K562 (cell line): Measurements from ENCODE around the gene PSMG3. TPM values are rescaled to one million over a fixed set of nuclear protein-coding genes. Genes with fewer than 3 reads are reported as not detected.

Experiments
- ATAC-seq: fragments of 200-7000 bp; cut with Tn5 transposase; 3 replicates; pipeline ENCODE4 v1.9.1; 2020; ENCODE audit warnings: moderate library complexity
- BruUV-seq: library from RNA; stranded (reverse); fragments of 400-500 nt; replicated peaks from 2 replicates; lab custom pipeline; 2021; lab: Mats Ljungman, UMichigan
- CTCF ChIA-PET: fragments of 300-600 bp; formaldehyde crosslinking; extraction: SDS; loops from one replicate; lab custom pipeline; 2021; ENCODE audit warnings: low intra/inter-chr PET ratio; lab: Yijun Ruan, JAX
- POLR2A ChIA-PET: fragments of 300-600, 350-650 bp; sonication (Branson Sonifier 250); formaldehyde crosslinking; extraction: SDS; loops from one replicate; lab custom pipeline; 2021; ENCODE audit warnings: antibody characterized with exemption, inconsistent platforms; lab: Yijun Ruan, JAX
- DNase-seq, 4 experiments: peaks; one replicate each; pipeline versions ENCODE4 v3.0.0 to v3.0.0-alpha.2; 2011 to 2018; ENCODE audit warnings: low spot score in 3 of 4, mixed read lengths in 3 of 4; ENCODE audit errors: extremely low read depth in 1 of 4
- FAIRE-seq: peaks from 2 replicates; lab custom pipeline; 2011; peaks lifted over from hg19 to GRCh38; lab: Jason Lieb, UNC
- H2AFZ ChIP-seq: 2 replicates; pipeline ENCODE4 v1.6.0; 2011; ENCODE audit warnings: low read depth, low read length, control low read depth, inconsistent platforms
- H3K27ac ChIP-seq: fragments of 200-600 bp; 3 replicates; pipeline ENCODE4 v1.8.0; 2011; ENCODE audit warnings: low read depth, mild to moderate bottlenecking, control low read depth, inconsistent platforms, low read length, moderate library complexity, mixed read lengths; ENCODE audit errors: extremely low read depth
- H3K27me3 ChIP-seq, 2 experiments: fragments of 300-600 bp in 1 of 2; 2 replicates in 1 of 2; 3 replicates in 1 of 2; pipeline versions ENCODE4 v1.6.0 to v1.8.0; 2011; ENCODE audit warnings: inconsistent platforms in 2 of 2, low read length in 2 of 2, mild to moderate bottlenecking in 1 of 2, mixed read lengths in 1 of 2, moderate library complexity in 1 of 2; ENCODE audit not compliant: control insufficient read depth in 2 of 2, insufficient read depth in 2 of 2
- H3K36me3 ChIP-seq: fragments of 300-600 bp; 3 replicates; pipeline ENCODE4 v1.8.0; 2011; ENCODE audit warnings: mild to moderate bottlenecking, low read length, inconsistent platforms; ENCODE audit not compliant: control insufficient read depth, insufficient read depth
- H3K4me1 ChIP-seq, 2 experiments: fragments of 200-600 bp in 1 of 2; replicated peaks in 1 of 2; 2 replicates in 1 of 2; 3 replicates in 1 of 2; pipeline versions ENCODE4 v1.5.1 to v1.8.0; 2011; ENCODE audit warnings: inconsistent platforms in 2 of 2, low read length in 2 of 2, mild to moderate bottlenecking in 1 of 2, mixed read lengths in 1 of 2, moderate library complexity in 1 of 2; ENCODE audit not compliant: control insufficient read depth in 2 of 2, insufficient read depth in 2 of 2
- H3K4me2 ChIP-seq: 2 replicates; pipeline ENCODE4 v1.6.1; 2011; ENCODE audit warnings: low read length, control low read depth, inconsistent platforms, mixed read lengths; ENCODE audit not compliant: insufficient read depth
- H3K4me3 ChIP-seq: fragments of 200-600 bp; sonication (generic), shearing (Covaris generic); 2 replicates; pipeline ENCODE4 v1.5.1; 2016; ENCODE audit warnings: control low read depth, inconsistent platforms
- H3K79me2 ChIP-seq: fragments of 200-600 bp; 3 replicates; pipeline ENCODE4 v1.8.0; 2011; ENCODE audit warnings: low read length, inconsistent platforms; ENCODE audit not compliant: control insufficient read depth, insufficient read depth
- H3K9ac ChIP-seq, 2 experiments: 2 replicates each; pipeline versions ENCODE4 v1.6.0 to v1.6.1; 2011; ENCODE audit warnings: low read depth in 2 of 2, low read length in 2 of 2, control low read depth in 1 of 2, inconsistent platforms in 1 of 2, mild to moderate bottlenecking in 1 of 2, mixed read lengths in 1 of 2; ENCODE audit not compliant: insufficient read depth in 1 of 2
- H3K9me1 ChIP-seq: one replicate; pipeline ENCODE4 v1.6.0; 2011; ENCODE audit warnings: inconsistent platforms, mild to moderate bottlenecking, low read length, moderate library complexity; ENCODE audit not compliant: control insufficient read depth, insufficient read depth
- H3K9me3 ChIP-seq: replicated peaks from 2 replicates; pipeline ENCODE4 v1.5.1; 2011; ENCODE audit warnings: low read depth, low read length, inconsistent platforms; ENCODE audit not compliant: control insufficient read depth, insufficient read depth
- H4K20me1 ChIP-seq: replicated peaks from 2 replicates; pipeline ENCODE4 v1.6.1; 2011; ENCODE audit warnings: low read length, inconsistent platforms, mixed read lengths; ENCODE audit not compliant: control insufficient read depth, insufficient read depth
- HDAC2 ChIP-seq: fragments of 450-650 bp; IDR thresholded peaks from 2 replicates; pipeline ENCODE4 v1.6.1; 2016; ENCODE audit warnings: mild to moderate bottlenecking
- HNRNPUL1 ChIP-seq: fragments of 200-400 bp; formaldehyde crosslinking; IDR thresholded peaks from 2 replicates; pipeline ENCODE4 v1.6.1; 2017; ENCODE audit warnings: low read length
- PPARD ChIP-seq: fragments of 250-450 bp; sonication (Bioruptor Pico); IDR thresholded peaks from 2 replicates; pipeline ENCODE4 v1.8.0; 2022; ENCODE audit warnings: inconsistent platforms, mild to moderate bottlenecking, moderate library complexity
- SAFB ChIP-seq: fragments of 200-400 bp; formaldehyde crosslinking; IDR thresholded peaks from 2 replicates; pipeline ENCODE4 v1.6.1; 2017; ENCODE audit warnings: low read depth, low read length, borderline replicate concordance
- ZC3H8 ChIP-seq: fragments of 450-650 bp; IDR thresholded peaks from 2 replicates; pipeline ENCODE4 v1.6.1; 2017
- ZNF121 ChIP-seq: sonication (generic); formaldehyde crosslinking; conservative IDR thresholded peaks from 2 replicates; pipeline ENCODE4 v1.8.0; 2022; ENCODE audit warnings: missing genetic modification reagents
- ZNF316 ChIP-seq: fragments of 450-650 bp; IDR thresholded peaks from 2 replicates; pipeline ENCODE4 v1.6.1; 2016
- WGBS: fragments of 100-300 bp; shearing (Covaris generic); methylation state at CpG from one replicate; pipeline ENCODE4 v1.1.6; 2016; ENCODE audit warnings: low coverage, mixed read lengths; ENCODE audit not compliant: insufficient coverage; ENCODE audit errors: missing lambda C conversion rate; 5-methylcytosine and 5-hydroxymethylcytosine counted together
- in situ Hi-C: fragments of 300-500 bp; cut with MboI; formaldehyde crosslinking; loops from 4 replicates; pipeline ENCODE4 v1.15.0; 2018; ENCODE audit warnings: inconsistent platforms, mixed read lengths
- intact Hi-C: fragments of 100-400 bp; cut with micrococcal nuclease; formaldehyde crosslinking; loops from 2 replicates; pipeline ENCODE4 v1.14.2; 2022
- polyA plus RNA-seq, 8 experiments: library from polyadenylated mRNA; depleted of rRNA in 4 of 8; stranded (reverse) in 5 of 8; unstranded in 3 of 8; fragments of >200 nt; fragmentation: Nextera tagmentation in 2 of 8; fragmentation: Illumina TruSeq in 1 of 8; extraction: Ambion mirVana in 2 of 8; extraction: Trizol in 1 of 8; gene quantifications; 2 replicates each; pipeline versions ENCODE4 v1.2.1 to v1.2.3, GENCODE V29; 2011 to 2014; ENCODE audit warnings: inconsistent platforms in 1 of 8, missing spikeins in 1 of 8
- total RNA-seq, 7 experiments: library from RNA; depleted of rRNA in 6 of 7; stranded (reverse); fragments of >200 nt in 6 of 7; fragmentation: Illumina TruSeq in 2 of 7; extraction: Trizol in 2 of 7; gene quantifications; 2 replicates each; pipeline versions ENCODE4 v1.2.1 to v1.2.3, GENCODE V29; 2011 to 2021; ENCODE audit warnings: low replicate concordance in 1 of 7
- TF ChIP-seq, protein P1 (sequence below), 3 experiments: fragments of 200-800 bp in 1 of 3; fragments of 250-450 bp in 1 of 3; fragments of 450-650 bp in 1 of 3; sonication (Bioruptor Pico) in 1 of 3; sonication (Bioruptor generic) in 1 of 3; formaldehyde crosslinking in 1 of 3; IDR thresholded peaks; 2 replicates each; pipeline versions ENCODE4 v1.6.1 to v1.8.0; 2016 to 2022; ENCODE audit warnings: mild to moderate bottlenecking in 2 of 3, missing genetic modification characterization in 2 of 3, missing compliant biosample characterization in 1 of 3, moderate library complexity in 1 of 3

The PSMG3 gene
- total and polyA plus RNA-seq, 9 of the 15 experiments (the other 6 are each of a cell fraction or from before 2014, with no cell fraction given): 34.8 to 122 (median 80.1) TPM

DNA sequence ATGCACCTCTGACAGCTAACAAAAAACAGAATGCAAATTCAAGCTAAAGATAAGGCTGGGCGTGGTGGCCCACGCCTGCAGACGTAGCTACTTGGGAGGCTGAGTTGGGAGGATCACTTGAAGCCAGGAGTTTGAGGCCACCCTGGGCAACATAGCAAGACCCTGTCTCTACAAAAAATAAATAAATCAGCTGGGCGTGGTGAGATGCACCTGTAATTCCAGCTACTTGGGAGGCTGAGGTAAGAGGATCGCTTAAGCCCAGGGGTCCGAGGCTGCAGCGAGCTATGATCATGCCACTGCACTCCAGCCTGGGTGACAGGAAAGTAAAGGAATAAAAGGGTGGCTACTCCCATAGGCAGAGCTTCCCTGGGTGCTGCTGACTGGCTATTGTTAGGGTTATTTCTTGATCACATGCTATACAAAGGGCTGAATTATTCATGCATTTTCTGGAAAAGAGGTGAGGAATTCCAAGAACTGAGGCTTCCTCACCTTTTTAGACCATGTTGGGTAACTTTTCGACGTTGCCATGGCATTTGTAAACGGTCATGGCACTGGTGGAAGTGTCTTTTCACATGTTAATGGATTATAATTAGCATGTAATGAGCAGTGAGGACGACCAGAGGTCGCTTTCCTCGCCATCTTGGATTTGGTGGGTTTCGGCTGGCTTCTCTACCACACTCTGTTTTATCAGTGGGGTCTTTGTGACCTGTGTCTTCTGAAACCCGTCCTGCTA lies 6.9 kb upstream of the PSMG3 start:
- intact Hi-C loops: loop anchor here (10.0 kb wide), 1 partner anchor 628 kb away; no protein-coding TSS in a partner anchor
- FAIRE-seq (no peak), ATAC-seq (no peak)

More for the DNA sequence above, 6.9 kb upstream of the PSMG3 start:
- Histone ChIP-seq H3K9ac (no peak overlapping the region; a peak in 1 of 4 replicates), H4K20me1 (no peaks in the 10 kb centered on the region), H3K9me3 (no peaks in the 10 kb centered on the region), H3K79me2 (no peaks in the 10 kb centered on the region), H3K36me3 (no peaks in the 10 kb centered on the region), H3K9me1 (no peaks in the 10 kb centered on the region), H3K27me3 (peaks cover 0 to 13% of the 10 kb centered on the region in 2 experiments; a peak in 3 of 5 replicates), H3K4me1 (peaks cover 16 to 25% of the 10 kb centered on the region in 2 experiments; a peak in 4 of 5 replicates), H3K4me2 (no peak overlapping the region), H3K27ac (no peak overlapping the region), H2AFZ (no peak overlapping the region), H3K4me3 (no peak overlapping the region)
- no TSS peak for BruUV-seq
- ChIA-PET CTCF (no interaction called here), POLR2A (interaction anchor here (0.6 kb wide), 1 partner anchor 57 kb away, joined by 4 read pairs; no protein-coding TSS in a partner anchor)
- DNase-seq: peak in 1 of 4 experiments; percentile 25
- no peak for TF ChIP-seq ZNF316
- no peak for TF ChIP-seq ZC3H8
- no peak for TF ChIP-seq PPARD (CRISPR knock-in tag)
- TF ChIP-seq HNRNPUL1: no peak
- TF ChIP-seq SAFB: no peak
- peak; percentile 70 for TF ChIP-seq ZNF121 (CRISPR knock-in tag)
- TF ChIP-seq, protein P1, sequence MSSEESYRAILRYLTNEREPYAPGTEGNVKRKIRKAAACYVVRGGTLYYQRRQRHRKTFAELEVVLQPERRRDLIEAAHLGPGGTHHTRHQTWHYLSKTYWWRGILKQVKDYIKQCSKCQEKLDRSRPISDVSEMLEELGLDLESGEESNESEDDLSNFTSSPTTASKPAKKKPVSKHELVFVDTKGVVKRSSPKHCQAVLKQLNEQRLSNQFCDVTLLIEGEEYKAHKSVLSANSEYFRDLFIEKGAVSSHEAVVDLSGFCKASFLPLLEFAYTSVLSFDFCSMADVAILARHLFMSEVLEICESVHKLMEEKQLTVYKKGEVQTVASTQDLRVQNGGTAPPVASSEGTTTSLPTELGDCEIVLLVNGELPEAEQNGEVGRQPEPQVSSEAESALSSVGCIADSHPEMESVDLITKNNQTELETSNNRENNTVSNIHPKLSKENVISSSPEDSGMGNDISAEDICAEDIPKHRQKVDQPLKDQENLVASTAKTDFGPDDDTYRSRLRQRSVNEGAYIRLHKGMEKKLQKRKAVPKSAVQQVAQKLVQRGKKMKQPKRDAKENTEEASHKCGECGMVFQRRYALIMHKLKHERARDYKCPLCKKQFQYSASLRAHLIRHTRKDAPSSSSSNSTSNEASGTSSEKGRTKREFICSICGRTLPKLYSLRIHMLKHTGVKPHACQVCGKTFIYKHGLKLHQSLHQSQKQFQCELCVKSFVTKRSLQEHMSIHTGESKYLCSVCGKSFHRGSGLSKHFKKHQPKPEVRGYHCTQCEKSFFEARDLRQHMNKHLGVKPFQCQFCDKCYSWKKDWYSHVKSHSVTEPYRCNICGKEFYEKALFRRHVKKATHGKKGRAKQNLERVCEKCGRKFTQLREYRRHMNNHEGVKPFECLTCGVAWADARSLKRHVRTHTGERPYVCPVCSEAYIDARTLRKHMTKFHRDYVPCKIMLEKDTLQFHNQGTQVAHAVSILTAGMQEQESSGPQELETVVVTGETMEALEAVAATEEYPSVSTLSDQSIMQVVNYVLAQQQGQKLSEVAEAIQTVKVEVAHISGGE (CRISPR knock-in tag; IDR thresholded peaks at IDR 0.05): 0 out of 6 replicates have a peak, but pooled peaks of 1 of the 3 experiments have one; percentile 23
- no peak for TF ChIP-seq HDAC2
- 19% methylated on average over 15 of the region's 15 CpGs for WGBS
- in situ Hi-C loops: no loop called here
